Prostate gland (tissue), 2 donors: ENCODE data around the gene SARDH.

ENCODE experiments used
- CTCF ChIP-seq, 4 experiments: fragments of 200-600 bp in 2 of 4; fragments of 450-650 bp in 2 of 4; sonication (generic) in 2 of 4; IDR thresholded peaks; 1 replicate in 3 of 4; 2 replicates in 1 of 4; pipeline ENCODE4 v1.5.1; 2016 to 2019; ENCODE audit warnings: antibody characterized with exemption in 4 of 4, mild to moderate bottlenecking in 2 of 4, moderate library complexity in 2 of 4
- POLR2A ChIP-seq: fragments of 450-650 bp; IDR thresholded peaks from one replicate; pipeline ENCODE4 v1.6.1; 2016; ENCODE audit warnings: antibody characterized with exemption, mild to moderate bottlenecking
- POLR2AphosphoS5 ChIP-seq: sonication (generic); formaldehyde crosslinking; IDR thresholded peaks from one replicate; pipeline ENCODE4 v1.6.1; 2017; ENCODE audit warnings: antibody characterized with exemption

- TF ChIP-seq CTCF (IDR thresholded peaks at IDR 0.05) (no peak), POLR2AphosphoS5 (no peak), POLR2A (no peak)
Measured at GRCh38 chr9:133769511-133770075, 31.4 kb upstream of the SARDH start.
